ENCODE results near the gene CMSS1. TPM values are rescaled to one million over a fixed set of nuclear protein-coding genes. Genes with fewer than 3 reads are reported as not detected.

CMSS1 gene
- total RNA-seq, 4 donors from 2014 or later: 9.2 to 18.5 (median 12.9) TPM

DNA sequence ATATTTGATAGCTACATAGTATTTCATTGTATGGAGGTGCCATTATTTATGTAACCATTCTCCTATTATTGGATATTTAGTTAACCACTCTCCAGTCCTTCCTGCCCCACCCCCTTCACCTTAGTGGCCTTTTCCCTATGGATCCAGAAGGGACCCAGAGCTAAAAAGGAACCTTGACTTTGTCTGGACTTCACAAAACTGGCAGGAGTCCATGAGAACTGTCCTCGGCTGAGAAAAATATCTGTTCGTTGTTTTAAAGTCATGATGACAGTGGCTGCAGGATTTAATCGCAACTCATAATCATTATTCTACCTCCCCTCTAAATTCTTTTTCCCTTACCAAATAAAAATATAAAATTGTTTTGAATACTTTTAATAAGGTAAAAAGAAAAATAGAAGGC is 129.7 kb downstream of the CMSS1 start:
- Histone ChIP-seq H3K27ac (no peak overlapping the region), H3K27me3 (peaks cover 0 to 5% (median 0%) of the 10 kb centered on the region in 4 donors), H3K9me3 (no peaks in the 10 kb centered on the region), H3K4me3 (no peak overlapping the region), H3K36me3 (no peaks in the 10 kb centered on the region), H3K4me1 (peaks cover 18 to 33% (median 23%) of the 10 kb centered on the region in 3 donors)
- intact Hi-C loops (cut with DNase I): no loop called here
- WGBS, 2 donors: 72 to 88% methylated on average over 3 of the region's 3 CpGs
- no peak for DNase-seq
- TF ChIP-seq CTCF (IDR thresholded peaks at IDR 0.05) (no peak), POLR2A (IDR thresholded peaks at IDR 0.05) (no peak)

DNA sequence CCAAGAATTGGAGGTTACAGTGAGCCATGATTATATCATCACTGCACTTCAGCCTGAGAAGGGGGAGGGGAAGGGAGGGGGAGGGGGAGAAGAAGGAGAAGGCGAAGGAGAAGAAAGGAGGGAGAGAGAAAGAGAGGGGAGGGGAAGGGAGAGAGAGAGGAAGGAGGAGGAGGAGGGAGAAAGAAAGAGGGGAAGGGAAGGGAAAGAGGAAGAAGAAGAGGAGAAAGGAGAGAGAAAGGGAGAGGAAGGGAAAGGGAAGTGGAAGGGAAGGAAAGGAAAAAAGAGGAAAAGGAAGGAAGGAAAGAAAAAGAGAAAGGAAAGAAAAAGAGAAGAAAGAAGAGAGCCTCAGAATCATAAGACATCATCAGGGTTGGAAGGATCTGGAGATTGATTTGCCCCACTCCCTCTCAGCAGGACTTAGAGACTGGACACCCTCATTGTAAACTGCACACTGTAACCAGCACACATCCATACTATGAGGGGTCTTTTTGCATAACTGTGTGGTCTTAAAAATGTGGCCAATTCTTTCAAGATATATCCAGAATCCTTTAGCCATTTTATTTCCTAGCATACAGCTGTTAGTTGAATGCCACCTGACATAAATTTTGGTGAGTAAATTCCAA is 130.9 kb downstream of the CMSS1 start:
- DNase-seq: no peak
- TF ChIP-seq CTCF (IDR thresholded peaks at IDR 0.05) (no peak), POLR2A (IDR thresholded peaks at IDR 0.05) (no peak)
- no peaks in the 10 kb centered on the region for H3K9me3 ChIP-seq
- H3K36me3 ChIP-seq: no peaks in the 10 kb centered on the region
- 92 to 100% methylated on average over 1 of the region's 1 CpG for WGBS, 2 donors
- H3K27ac ChIP-seq: no peak overlapping the region
- intact Hi-C loops (cut with DNase I): no loop called here
- H3K4me3 ChIP-seq: no peak overlapping the region
- no peaks in the 10 kb centered on the region for H3K27me3 ChIP-seq
- peaks cover 18 to 30% (median 23%) of the 10 kb centered on the region in 3 donors for H3K4me1 ChIP-seq

DNA sequence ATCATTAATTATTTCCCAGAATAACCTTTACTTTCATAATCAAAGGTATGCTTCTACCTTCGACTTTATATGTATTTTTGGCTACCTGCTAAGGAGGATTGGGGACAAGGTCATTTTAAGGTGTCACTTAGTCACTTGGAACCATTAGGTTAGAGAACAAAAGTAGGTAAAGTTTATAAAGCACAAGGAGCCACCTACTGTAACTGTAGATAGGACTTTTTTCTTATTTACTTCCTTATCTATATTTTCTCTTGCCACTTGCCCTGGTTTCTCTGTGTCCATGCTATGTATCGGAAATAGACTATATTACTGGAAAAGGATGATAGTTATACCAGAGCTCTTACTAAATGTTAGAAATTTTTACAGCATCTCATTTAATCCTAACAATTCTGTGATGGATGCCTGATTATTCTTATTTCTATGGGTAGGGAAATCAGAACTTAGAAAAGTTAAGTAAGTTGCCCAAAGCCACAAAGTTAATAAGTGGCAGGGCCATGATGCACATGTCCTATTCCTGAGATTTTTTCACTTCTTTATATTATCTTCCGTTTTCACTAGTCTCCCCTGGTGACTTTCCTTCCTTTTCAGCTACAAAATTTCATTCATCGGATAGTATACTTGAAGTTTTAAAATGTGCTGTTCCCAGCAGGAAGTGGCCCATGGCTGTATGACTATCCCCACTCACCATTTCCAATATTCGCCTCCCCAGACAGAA is 132.5 kb downstream of the CMSS1 start:
- H3K27me3 ChIP-seq: no peaks in the 10 kb centered on the region
- no peak for TF ChIP-seq POLR2A (IDR thresholded peaks at IDR 0.05)
- no peak for TF ChIP-seq CTCF (IDR thresholded peaks at IDR 0.05)
- H3K4me3 ChIP-seq: no peak overlapping the region
- H3K36me3 ChIP-seq: no peaks in the 10 kb centered on the region
- H3K9me3 ChIP-seq: no peaks in the 10 kb centered on the region
- H3K27ac ChIP-seq: no peak overlapping the region
- WGBS, 2 donors: 83 to 86% methylated on average over 5 of the region's 5 CpGs
- H3K4me1 ChIP-seq: peaks cover 8 to 15% (median 9%) of the 10 kb centered on the region in 3 donors
- no peak for DNase-seq
- intact Hi-C loops (cut with DNase I): no loop called here

GRCh38 chr3:99950921-99951320 is 133.3 kb downstream of the CMSS1 start:
- Histone ChIP-seq H3K27ac (no peak overlapping the region), H3K27me3 (no peaks in the 10 kb centered on the region)

More at GRCh38 chr3:99950921-99951320, 133.3 kb downstream of the CMSS1 start:
- Histone ChIP-seq H3K4me1 (peaks cover 0 to 7% (median 1%) of the 10 kb centered on the region in 3 donors), H3K9me3 (no peaks in the 10 kb centered on the region), H3K36me3 (no peaks in the 10 kb centered on the region), H3K4me3 (no peak overlapping the region)
- no peak for TF ChIP-seq POLR2A (IDR thresholded peaks at IDR 0.05)
- TF ChIP-seq CTCF (IDR thresholded peaks at IDR 0.05): no peak
- 75% methylated on average over 1 of the region's 1 CpG for WGBS, 2 donors
- intact Hi-C loops (cut with DNase I): no loop called here
- DNase-seq: no peak
